MG63 (cell line): Measurements from ENCODE around the gene FCAMR. TPM values are rescaled to one million over a fixed set of nuclear protein-coding genes. Genes with fewer than 3 reads are reported as not detected.

Experiments used
- DNase-seq: peaks from one replicate; pipeline ENCODE4 v3.0.0-alpha.2; 2020
- H3K27me3 ChIP-seq: fragments of 250-450 bp; sonication (Bioruptor Pico); 2 replicates; pipeline ENCODE4 v1.5.1; 2020; ENCODE audit warnings: mild to moderate bottlenecking, moderate library complexity
- H3K36me3 ChIP-seq: fragments of 250-450 bp; sonication (Bioruptor Pico); 2 replicates; pipeline ENCODE4 v1.5.1; 2020; ENCODE audit warnings: mild to moderate bottlenecking, moderate library complexity
- H3K4me3 ChIP-seq: fragments of 250-450 bp; sonication (Bioruptor Pico); 2 replicates; pipeline ENCODE4 v1.5.1; 2020; ENCODE audit warnings: mild to moderate bottlenecking, moderate library complexity
- H3K9me3 ChIP-seq: fragments of 250-450 bp; sonication (Bioruptor Pico); 2 replicates; pipeline ENCODE4 v1.5.1; 2020; ENCODE audit warnings: mild to moderate bottlenecking, moderate library complexity
- total RNA-seq: library from RNA; depleted of rRNA; stranded (reverse); fragments of >200 nt; shearing (Covaris generic); gene quantifications from 2 replicates; pipeline ENCODE4 v1.2.3, GENCODE V29; 2014; ENCODE audit warnings: low replicate concordance; rRNA removed

Gene FCAMR, protein sequence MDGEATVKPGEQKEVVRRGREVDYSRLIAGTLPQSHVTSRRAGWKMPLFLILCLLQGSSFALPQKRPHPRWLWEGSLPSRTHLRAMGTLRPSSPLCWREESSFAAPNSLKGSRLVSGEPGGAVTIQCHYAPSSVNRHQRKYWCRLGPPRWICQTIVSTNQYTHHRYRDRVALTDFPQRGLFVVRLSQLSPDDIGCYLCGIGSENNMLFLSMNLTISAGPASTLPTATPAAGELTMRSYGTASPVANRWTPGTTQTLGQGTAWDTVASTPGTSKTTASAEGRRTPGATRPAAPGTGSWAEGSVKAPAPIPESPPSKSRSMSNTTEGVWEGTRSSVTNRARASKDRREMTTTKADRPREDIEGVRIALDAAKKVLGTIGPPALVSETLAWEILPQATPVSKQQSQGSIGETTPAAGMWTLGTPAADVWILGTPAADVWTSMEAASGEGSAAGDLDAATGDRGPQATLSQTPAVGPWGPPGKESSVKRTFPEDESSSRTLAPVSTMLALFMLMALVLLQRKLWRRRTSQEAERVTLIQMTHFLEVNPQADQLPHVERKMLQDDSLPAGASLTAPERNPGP
- not detected in 2 replicates for total RNA-seq

DNA sequence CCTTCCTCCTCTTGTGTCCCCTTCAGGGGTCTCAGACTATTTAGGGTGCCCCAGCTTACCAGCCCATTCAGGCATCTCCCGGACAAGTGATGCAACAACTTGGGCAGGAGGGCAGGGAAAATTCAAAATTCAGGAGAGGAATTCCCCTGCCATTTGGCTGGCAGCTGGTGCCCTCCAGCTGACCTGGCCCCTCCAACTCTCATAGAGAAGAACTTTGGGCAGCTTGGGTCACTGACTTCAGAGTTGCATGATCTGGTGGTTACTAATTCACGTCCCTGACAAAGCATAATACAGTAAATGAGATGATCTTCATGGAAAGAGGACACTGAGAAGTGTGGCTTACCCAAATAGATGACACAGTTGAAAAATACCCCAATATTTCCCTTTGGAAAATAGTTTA lies at the start of gene FCAMR:
TSS of gene FCAMR (minus strand) at position 15 of the 400 bp plus-strand sequence. CDS start 335 bp downstream, outside the sequence.
- no peaks in the 10 kb centered on the region for H3K9me3 ChIP-seq
- H3K27me3 ChIP-seq = peaks cover 6% of the 10 kb centered on the region; the same call in 1 of the 2 replicates
- H3K4me3 ChIP-seq = no peak within 1 kb of the TSS
- no peaks in the 10 kb centered on the region for H3K36me3 ChIP-seq
- no peak for DNase-seq

DNA sequence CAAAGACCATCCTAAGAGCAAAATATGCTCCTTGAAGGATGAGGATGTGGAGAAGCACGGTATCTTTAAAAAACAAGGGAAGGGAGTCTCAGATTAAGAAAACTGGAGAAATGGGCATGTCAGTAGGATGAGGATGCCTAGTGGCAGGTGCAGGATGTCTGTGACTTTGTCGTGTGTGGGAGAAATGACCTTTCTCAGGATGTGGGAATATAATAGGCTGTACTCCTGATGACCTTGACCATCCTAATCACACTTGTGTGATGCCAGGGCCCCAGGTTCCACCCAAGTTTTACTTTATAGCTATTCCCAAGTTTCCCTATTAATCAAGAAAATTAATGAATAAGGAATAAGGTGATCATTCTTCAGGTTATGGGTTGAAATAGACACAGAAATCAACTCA lies 49.4 kb upstream of the FCAMR start:
- no peak for DNase-seq
- Histone ChIP-seq H3K4me3 (no peak overlapping the region), H3K9me3 (no peaks in the 10 kb centered on the region), H3K36me3 (no peaks in the 10 kb centered on the region), H3K27me3 (no peaks in the 10 kb centered on the region)

DNA sequence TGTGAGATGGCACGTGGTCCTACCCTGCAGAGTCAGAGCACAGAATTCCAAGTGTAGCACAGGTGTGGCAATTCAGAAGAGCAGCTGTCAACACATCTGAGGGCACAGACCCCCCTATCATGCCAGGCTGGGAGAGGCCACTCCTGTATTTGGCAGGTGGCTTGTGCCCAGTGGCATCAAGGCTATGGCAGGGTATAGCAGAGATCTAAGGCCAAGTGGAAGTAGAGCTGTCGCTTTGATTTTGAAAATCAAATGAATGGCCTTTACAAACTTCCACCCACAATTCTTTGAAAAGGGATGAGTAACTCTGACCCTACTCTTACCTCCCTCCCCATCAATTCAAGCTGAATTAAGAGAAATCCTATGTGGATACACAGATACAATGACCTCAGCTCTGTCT lies 48.9 kb upstream of the FCAMR start:
- Histone ChIP-seq H3K27me3 (no peaks in the 10 kb centered on the region), H3K36me3 (no peaks in the 10 kb centered on the region), H3K9me3 (no peaks in the 10 kb centered on the region), H3K4me3 (no peak overlapping the region)
- no peak for DNase-seq

DNA sequence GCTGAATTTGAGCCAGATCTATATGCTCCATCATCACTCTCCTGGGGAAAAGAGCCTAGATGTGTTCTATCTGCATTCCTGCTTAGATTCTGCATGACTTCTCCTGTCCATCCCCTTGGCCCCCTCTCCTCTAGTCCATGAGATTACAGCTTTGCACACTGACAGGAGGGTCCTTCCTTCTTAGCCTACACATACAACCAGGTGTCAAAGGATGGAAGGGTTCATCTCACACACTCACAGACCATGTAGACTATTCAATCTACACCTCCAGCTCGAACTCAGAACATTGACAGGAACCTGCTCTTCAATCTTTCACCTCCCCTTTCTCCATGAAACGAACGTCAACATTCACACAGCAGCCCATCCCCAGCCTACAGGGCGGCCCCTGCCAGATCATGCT lies 48.4 kb upstream of the FCAMR start:
- Histone ChIP-seq H3K4me3 (no peak overlapping the region), H3K27me3 (no peaks in the 10 kb centered on the region)
- no peak for DNase-seq

DNA sequence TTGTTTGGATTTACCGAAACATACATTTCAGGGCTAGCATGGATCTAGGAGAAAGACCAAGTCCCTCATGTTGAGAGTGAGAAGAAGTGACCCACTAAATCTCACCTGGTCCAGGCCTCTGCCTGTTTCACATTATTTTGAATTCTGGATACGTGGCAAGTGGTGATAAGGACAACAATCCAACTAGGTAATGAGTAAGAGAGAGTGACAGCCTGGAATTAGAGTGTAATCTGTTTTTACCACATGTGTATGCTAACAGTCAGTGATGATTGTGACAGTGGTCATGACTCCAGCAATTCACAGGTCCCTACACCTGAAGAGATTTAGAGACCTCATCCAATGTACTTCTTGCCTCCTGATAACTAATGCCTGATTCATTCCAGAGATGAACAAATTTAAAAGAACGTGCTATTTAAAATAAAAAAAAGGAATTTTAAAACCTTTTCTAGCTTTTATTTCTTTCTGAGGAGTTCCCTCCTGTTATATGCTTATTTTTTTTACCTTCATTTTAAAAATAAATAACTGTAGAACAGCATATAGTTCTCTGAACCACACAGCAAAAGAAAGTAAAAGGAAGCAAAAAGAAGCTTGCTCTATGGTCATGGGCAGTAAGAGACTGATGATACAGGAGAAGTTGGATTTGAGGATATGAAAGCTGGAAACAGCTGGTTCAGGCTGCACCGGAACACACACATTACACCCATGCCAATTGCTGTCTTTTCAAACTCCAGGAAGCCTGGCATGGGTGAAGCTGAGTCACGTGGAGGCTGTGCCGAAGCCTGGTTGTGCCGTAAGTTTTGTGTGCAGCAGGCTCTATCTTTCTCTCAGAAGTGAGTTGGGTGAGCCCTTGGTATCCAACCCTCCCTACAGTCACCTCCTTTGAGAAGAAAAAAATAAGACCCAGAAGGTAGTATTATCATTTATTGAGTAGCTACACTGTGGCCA lies 47.6 kb upstream of the FCAMR start:
- Histone ChIP-seq H3K9me3 (no peaks in the 10 kb centered on the region), H3K27me3 (no peaks in the 10 kb centered on the region), H3K36me3 (no peaks in the 10 kb centered on the region), H3K4me3 (no peak overlapping the region)
- DNase-seq = peak; percentile 95

More for the DNA sequence above, 48.4 kb upstream of the FCAMR start:
- H3K9me3 ChIP-seq = no peaks in the 10 kb centered on the region
- no peaks in the 10 kb centered on the region for H3K36me3 ChIP-seq

DNA sequence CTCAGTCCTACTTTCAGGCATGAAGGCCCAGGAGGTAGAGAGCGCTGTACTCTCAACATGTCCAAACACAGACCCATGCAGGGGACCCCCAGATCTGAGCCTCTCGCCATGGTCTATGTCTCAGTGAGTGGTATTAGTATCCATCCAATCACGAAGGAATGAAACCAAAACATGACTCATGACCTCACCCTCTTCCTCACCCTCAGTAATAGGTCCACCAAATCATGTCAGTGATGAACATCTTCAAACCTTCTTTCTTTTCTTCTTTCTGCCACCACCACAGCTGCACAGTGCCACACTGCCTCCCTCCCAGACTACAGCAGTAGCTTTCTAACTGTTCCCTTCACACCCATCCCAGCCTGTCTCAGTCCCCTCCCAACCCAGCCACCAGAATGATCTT lies 45.5 kb upstream of the FCAMR start:
- no peaks in the 10 kb centered on the region for H3K27me3 ChIP-seq
- H3K36me3 ChIP-seq = no peaks in the 10 kb centered on the region
- H3K9me3 ChIP-seq = no peaks in the 10 kb centered on the region
- no peak overlapping the region for H3K4me3 ChIP-seq
- no peak for DNase-seq

DNA sequence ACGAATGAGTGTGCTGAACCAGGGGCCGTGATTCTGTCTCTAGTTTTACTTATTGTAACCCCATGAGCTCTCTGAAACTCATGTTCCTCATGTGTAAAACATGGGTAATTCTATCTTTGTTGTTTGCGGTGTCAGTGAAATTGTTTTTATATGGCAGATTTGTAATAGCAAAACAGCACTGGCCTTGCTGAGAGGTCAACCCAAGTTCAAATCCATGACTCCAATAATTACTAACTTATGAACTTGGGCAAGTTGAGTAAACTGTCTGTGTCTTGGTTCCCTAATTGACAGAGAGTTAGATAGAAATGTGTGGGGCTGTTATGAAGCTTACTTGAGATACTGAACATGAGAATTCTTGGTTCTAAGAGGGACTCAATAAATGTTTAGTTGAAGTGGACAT lies 44.5 kb upstream of the FCAMR start:
- no peak for DNase-seq
- H3K27me3 ChIP-seq = no peaks in the 10 kb centered on the region
- H3K36me3 ChIP-seq = no peaks in the 10 kb centered on the region
- no peaks in the 10 kb centered on the region for H3K9me3 ChIP-seq
- H3K4me3 ChIP-seq = no peak overlapping the region

DNA sequence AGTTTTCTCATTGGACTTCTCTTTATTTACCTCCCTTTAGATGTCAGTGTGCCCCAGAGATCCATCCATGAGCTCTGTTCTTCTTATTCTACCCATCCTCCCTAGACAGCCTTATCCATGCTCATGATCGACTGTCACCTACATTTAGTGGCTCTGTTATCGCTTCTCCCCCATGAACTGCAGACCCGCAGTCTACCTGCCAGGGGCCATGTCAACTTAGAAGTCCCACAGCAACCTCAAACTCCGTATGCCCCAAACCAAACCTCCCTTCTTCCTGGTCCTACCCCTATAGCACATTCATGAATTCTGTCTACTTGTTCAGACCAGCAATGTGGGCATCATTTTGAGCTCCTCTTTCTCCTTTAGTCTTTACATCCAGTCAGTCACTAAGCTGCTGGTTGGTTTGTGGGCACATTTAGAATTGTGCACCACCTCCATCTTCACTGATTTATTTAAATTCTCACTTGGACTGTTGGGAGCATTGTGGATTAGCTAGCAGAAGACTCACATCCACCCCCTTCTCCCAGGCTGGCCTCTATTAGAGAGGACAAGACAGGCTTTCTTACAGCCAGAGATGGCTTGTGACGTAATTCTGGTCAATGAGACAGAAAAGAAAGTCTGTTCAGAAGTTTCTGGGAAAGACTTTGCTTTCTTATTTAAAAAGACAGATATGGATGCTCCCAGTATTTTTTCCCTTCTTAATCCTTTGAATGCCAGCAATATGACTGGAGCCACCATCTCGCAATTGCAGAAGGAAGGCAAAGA lies 43.2 kb upstream of the FCAMR start:
- no peak for DNase-seq
- no peaks in the 10 kb centered on the region; the same call in 1 of the 2 replicates for H3K9me3 ChIP-seq
- no peaks in the 10 kb centered on the region for H3K27me3 ChIP-seq
- H3K4me3 ChIP-seq = no peak overlapping the region
- H3K36me3 ChIP-seq = no peaks in the 10 kb centered on the region

DNA sequence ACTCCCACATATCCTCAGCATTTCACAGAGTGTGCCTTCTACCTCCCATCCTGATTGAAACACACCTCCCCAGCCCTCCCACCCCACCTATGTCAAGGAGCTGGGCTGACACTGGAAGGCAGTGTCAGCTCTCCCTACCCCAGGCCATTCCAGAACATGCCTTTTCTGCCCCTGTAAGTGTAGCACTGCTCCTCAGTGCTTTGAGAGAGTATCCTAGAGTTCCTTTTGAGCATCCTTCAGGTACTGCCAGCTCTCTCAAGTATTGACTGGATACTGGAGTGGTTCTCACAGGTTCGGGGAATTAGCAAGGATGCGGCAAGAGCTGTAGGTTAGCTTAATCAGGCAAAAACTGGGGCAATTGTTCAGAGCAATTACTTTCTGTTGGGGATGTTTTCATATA lies 40.5 kb upstream of the FCAMR start:
- Histone ChIP-seq H3K27me3 (no peaks in the 10 kb centered on the region), H3K9me3 (peaks cover 5% of the 10 kb centered on the region), H3K36me3 (no peaks in the 10 kb centered on the region), H3K4me3 (no peak overlapping the region)
- no peak for DNase-seq

DNA sequence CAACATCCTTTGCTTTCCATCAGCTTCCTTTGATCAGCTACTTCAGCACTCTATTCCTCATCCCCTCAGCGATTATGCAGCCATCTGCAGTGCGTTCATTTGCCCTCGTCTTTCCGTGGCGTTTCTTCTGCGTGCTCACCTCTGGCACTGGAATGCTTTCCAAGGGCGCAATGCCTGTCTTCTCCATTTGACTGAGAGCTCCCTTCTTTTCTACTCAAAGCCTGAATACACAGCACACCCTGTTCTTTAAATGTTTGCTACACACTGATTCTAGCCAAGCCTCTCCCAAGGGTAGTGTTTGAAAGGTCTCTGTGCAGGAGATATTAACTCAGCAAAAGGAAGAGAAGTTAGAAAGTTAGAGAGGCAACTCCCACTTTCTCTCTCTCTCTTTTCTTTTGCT lies 39.7 kb upstream of the FCAMR start:
- Histone ChIP-seq H3K4me3 (no peak overlapping the region), H3K9me3 (peaks cover 5% of the 10 kb centered on the region), H3K36me3 (no peaks in the 10 kb centered on the region), H3K27me3 (no peaks in the 10 kb centered on the region)
- DNase-seq = no peak

DNA sequence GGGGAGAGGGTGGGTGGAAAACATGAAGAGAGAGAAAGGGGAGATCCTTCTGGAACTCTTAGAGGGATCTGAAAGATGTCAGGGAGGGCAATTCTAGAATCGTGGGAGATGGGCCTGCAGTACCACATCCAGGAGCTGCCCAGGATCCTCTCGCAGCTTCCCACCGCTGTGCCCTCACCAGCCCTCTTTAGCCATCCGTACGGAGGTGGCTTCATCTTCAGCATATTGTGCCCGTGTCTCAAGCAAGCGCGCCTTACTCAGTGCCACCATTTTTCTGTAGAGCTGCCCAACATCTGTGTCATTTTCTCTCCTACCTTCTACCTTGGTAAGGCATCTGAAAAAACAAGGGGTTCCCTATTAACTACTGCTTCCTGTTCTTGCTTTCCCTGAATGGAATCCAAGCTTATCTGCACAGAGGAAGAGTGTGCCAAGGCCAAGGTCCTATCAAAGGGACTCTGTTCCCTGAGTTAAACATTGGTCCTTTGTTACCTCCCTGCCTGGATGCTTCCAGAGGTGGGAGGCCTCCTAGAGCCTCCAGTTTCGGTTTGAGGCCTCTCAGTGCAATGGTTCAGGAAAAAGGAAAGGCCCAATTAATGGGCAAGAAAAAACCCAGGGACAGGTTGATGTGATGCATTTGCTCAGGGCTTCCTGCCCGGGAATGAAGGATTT lies 39.1 kb upstream of the FCAMR start:
- Histone ChIP-seq H3K4me3 (no peak overlapping the region), H3K27me3 (no peaks in the 10 kb centered on the region)
- DNase-seq = no peak

DNA sequence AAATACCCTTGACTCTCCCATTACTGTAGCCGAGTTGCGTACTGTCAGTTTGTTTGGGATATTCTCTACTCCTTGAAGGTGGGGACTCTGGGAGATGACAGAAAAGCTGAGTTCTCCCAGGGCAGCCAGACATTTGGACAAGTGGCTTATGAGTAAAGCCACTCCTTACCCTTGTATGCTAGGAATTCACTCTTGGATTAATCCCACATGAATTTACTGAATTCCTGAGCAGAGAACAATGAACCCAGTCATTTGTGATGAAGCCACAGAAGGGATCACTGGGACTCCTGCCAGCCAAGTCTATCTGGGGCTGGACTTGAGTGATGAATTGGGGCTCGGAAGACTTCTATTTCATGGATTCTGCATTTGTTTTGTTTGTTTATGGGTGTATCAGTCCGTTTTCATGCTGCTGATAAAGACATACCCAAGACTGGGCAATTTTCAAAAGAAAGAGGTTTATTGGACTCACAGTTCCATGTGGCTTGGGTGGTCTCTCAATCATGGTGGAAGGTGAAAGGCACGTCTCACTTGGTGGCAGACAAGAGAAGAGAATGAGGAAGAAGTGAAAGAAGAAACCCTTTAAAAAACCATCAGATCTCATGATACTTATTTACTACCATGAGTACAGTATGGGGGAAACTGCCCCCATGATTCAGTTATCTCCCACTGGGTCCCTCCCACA lies 37.2 kb upstream of the FCAMR start:
- no peak overlapping the region for H3K4me3 ChIP-seq

More for the DNA sequence above, 39.1 kb upstream of the FCAMR start:
- H3K9me3 ChIP-seq = peaks cover 5% of the 10 kb centered on the region
- no peaks in the 10 kb centered on the region for H3K36me3 ChIP-seq

DNA sequence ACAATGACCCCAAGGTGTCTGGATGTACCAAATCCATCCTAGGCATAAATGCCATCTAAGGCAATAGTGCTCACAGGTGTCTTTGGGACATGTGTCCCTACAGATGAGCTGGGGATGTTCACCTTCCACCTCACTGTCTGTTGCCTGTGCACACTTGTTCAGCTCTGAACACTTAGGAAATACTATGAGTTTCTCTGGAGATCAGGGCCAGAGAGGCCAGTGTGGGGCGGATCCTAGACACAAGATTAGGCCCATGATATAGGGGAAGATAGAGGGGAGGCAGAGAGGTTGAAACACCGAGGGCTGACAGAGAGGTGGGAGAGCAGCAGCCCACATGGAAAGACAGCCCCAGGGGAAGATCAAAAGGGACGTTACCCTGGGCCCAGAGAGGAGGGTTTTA lies 36.7 kb upstream of the FCAMR start:
- no peaks in the 10 kb centered on the region for H3K36me3 ChIP-seq
- H3K4me3 ChIP-seq = no peak overlapping the region
- H3K9me3 ChIP-seq = peaks cover 5% of the 10 kb centered on the region
- H3K27me3 ChIP-seq = no peaks in the 10 kb centered on the region
- DNase-seq = no peak

More for the DNA sequence above, 37.2 kb upstream of the FCAMR start:
- Histone ChIP-seq H3K36me3 (no peaks in the 10 kb centered on the region), H3K9me3 (peaks cover 5% of the 10 kb centered on the region), H3K27me3 (no peaks in the 10 kb centered on the region)
- DNase-seq = peak; percentile 92

DNA sequence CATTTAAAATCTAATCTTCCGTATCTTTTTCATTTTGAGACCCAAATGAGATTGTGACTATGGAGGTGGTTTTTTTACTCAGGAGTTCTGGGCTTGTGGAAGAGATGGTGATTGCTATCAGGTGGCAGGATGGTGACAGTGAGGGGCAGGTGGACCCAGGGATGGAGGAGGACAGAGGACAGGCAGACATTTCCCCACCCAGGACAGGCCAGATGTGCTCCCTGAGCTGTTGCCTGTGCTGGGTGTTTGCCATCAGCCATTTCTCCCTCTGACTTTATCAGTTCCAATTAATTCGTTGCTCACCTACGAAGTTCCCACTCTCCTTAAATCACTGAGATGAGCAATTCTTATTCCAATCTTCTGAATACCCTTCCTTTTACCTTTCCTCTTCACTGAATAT lies 35.8 kb upstream of the FCAMR start:
- H3K27me3 ChIP-seq = no peaks in the 10 kb centered on the region
- no peak overlapping the region for H3K4me3 ChIP-seq
- H3K9me3 ChIP-seq = peaks cover 5% of the 10 kb centered on the region
- H3K36me3 ChIP-seq = no peaks in the 10 kb centered on the region
- DNase-seq = no peak
